Hepatocyte (in vitro differentiated cells): Measurements from ENCODE around the gene DRC7. TPM values are rescaled to one million over a fixed set of nuclear protein-coding genes. Genes with fewer than 3 reads are reported as not detected.

Source experiments
- DNase-seq: peaks from one replicate; pipeline ENCODE4 v3.0.0-alpha.2; 2016; ENCODE audit warnings: low spot score
- H2AFZ ChIP-seq: fragments of 200-600 bp; sonication (generic); 2 replicates; pipeline ENCODE4 v1.6.0; 2016; ENCODE audit warnings: antibody characterized with exemption, mild to moderate bottlenecking
- H3K27ac ChIP-seq: fragments of 200-600 bp; sonication (generic); 2 replicates; pipeline ENCODE4 v1.5.1; 2016; ENCODE audit warnings: mild to moderate bottlenecking
- H3K27me3 ChIP-seq: fragments of 200-600 bp; sonication (generic); 2 replicates; pipeline ENCODE4 v1.6.1; 2016
- H3K36me3 ChIP-seq: fragments of 200-600 bp; sonication (generic); replicated peaks from 2 replicates; pipeline ENCODE4 v1.5.1; 2016; ENCODE audit warnings: low read depth; ENCODE audit not compliant: insufficient read depth
- H3K4me1 ChIP-seq: fragments of 200-600 bp; sonication (generic); 2 replicates; pipeline ENCODE4 v1.5.1; 2016; ENCODE audit warnings: mild to moderate bottlenecking, moderate library complexity; ENCODE audit not compliant: insufficient read depth
- H3K4me2 ChIP-seq: fragments of 200-600 bp; sonication (generic); 2 replicates; pipeline ENCODE4 v1.6.0; 2016
- H3K4me3 ChIP-seq: fragments of 200-600 bp; sonication (generic); 2 replicates; pipeline ENCODE4 v1.5.1; 2016; ENCODE audit warnings: mild to moderate bottlenecking
- H3K79me2 ChIP-seq: fragments of 200-600 bp; sonication (generic); 2 replicates; pipeline ENCODE4 v1.6.0; 2017; ENCODE audit warnings: mild to moderate bottlenecking
- H3K9me2 ChIP-seq: fragments of 200-600 bp; sonication (generic); replicated peaks from 2 replicates; pipeline ENCODE4 v1.6.0; 2017; ENCODE audit warnings: mild to moderate bottlenecking; ENCODE audit not compliant: insufficient read depth
- H3K9me3 ChIP-seq: fragments of 200-600 bp; sonication (generic); 2 replicates; pipeline ENCODE4 v1.5.1; 2016; ENCODE audit warnings: low read depth, mild to moderate bottlenecking
- H4K20me1 ChIP-seq: fragments of 200-600 bp; sonication (generic); 2 replicates; pipeline ENCODE4 v1.6.0; 2016; ENCODE audit warnings: mild to moderate bottlenecking; ENCODE audit not compliant: insufficient read depth, poor library complexity, severe bottlenecking
- CTCF ChIP-seq: fragments of 200-600 bp; sonication (generic); IDR thresholded peaks from 2 replicates; pipeline ENCODE4 v1.5.1; 2016; ENCODE audit warnings: antibody characterized with exemption, mild to moderate bottlenecking; ENCODE audit not compliant: poor library complexity
- EZH2 ChIP-seq: fragments of 200-600 bp; sonication (generic); IDR thresholded peaks from 2 replicates; pipeline ENCODE4 v1.6.1; 2016; ENCODE audit warnings: antibody characterized with exemption, mild to moderate bottlenecking, borderline replicate concordance
- EZH2phosphoT487 ChIP-seq: fragments of 200-600 bp; sonication (generic); IDR thresholded peaks from one replicate; pipeline ENCODE4 v1.6.1; 2018; ENCODE audit warnings: antibody characterized with exemption, mild to moderate bottlenecking, low read depth, moderate library complexity; ENCODE audit not compliant: unreplicated experiment, severe bottlenecking
- WGBS: methylation state at CpG from one replicate; pipeline ENCODE4 v1.1.6; 2016; ENCODE audit warnings: low lambda C conversion rate; ENCODE audit errors: missing lambda C conversion rate; 5-methylcytosine and 5-hydroxymethylcytosine counted together
- polyA plus RNA-seq: library from polyadenylated mRNA; unstranded; fragments of >200 nt; fragmentation: Nextera tagmentation; extraction: Ambion mirVana; gene quantifications from 2 replicates; pipeline ENCODE4 v1.2.1, GENCODE V29; 2016
- total RNA-seq: library from RNA; depleted of rRNA; stranded (reverse); fragments of >200 nt; gene quantifications from 2 replicates; pipeline ENCODE4 v1.2.3, GENCODE V29; 2014

DRC7 gene
- total and polyA plus RNA-seq, 2 experiments from 2014 or later = 0.27 to 0.93 TPM

- Histone ChIP-seq H3K4me2 (no peak overlapping the region), H3K27me3 (no peaks in the 10 kb centered on the region), H3K27ac (no peak overlapping the region), H2AFZ (no peak overlapping the region), H4K20me1 (no peaks in the 10 kb centered on the region), H3K9me2 (no peaks in the 10 kb centered on the region), H3K79me2 (no peaks in the 10 kb centered on the region), H3K9me3 (no peaks in the 10 kb centered on the region), H3K36me3 (no peaks in the 10 kb centered on the region), H3K4me3 (no peak overlapping the region), H3K4me1 (no peaks in the 10 kb centered on the region)
- DNase-seq = no peak
- WGBS = 88% methylated on average over 10 of the region's 10 CpGs
- TF ChIP-seq CTCF (no peak), EZH2phosphoT487 (no peak), EZH2 (no peak)
Measured at GRCh38 chr16:57743458-57743857, 48.9 kb downstream of the DRC7 start.

GRCh38 chr16:57743886-57744641, 49.5 kb downstream of the DRC7 start:
- Histone ChIP-seq H3K36me3 (no peaks in the 10 kb centered on the region), H2AFZ (no peak overlapping the region), H3K4me2 (no peak overlapping the region), H4K20me1 (no peaks in the 10 kb centered on the region), H3K4me3 (no peak overlapping the region), H3K79me2 (no peaks in the 10 kb centered on the region), H3K4me1 (no peaks in the 10 kb centered on the region), H3K27ac (no peak overlapping the region), H3K9me2 (no peaks in the 10 kb centered on the region), H3K27me3 (no peaks in the 10 kb centered on the region), H3K9me3 (no peaks in the 10 kb centered on the region)
- TF ChIP-seq EZH2phosphoT487 = no peak
- TF ChIP-seq CTCF = no peak
- no peak for TF ChIP-seq EZH2
- 95% methylated on average over 22 of the region's 23 CpGs for WGBS
- DNase-seq = no peak

- 93% methylated on average over 6 of the region's 7 CpGs for WGBS
- Histone ChIP-seq H3K27ac (no peak overlapping the region), H3K36me3 (no peaks in the 10 kb centered on the region), H3K9me3 (no peaks in the 10 kb centered on the region), H2AFZ (no peak overlapping the region), H3K4me2 (no peak overlapping the region), H3K9me2 (no peaks in the 10 kb centered on the region), H4K20me1 (no peaks in the 10 kb centered on the region), H3K4me1 (no peaks in the 10 kb centered on the region), H3K79me2 (no peaks in the 10 kb centered on the region), H3K4me3 (no peak overlapping the region), H3K27me3 (no peaks in the 10 kb centered on the region)
- TF ChIP-seq EZH2phosphoT487 = no peak
- TF ChIP-seq EZH2 = no peak
- no peak for TF ChIP-seq CTCF
- no peak for DNase-seq
Measured at GRCh38 chr16:57744642-57744903, 50.0 kb downstream of the DRC7 start.
